K562 (cell line): Measurements from ENCODE around the gene RTP3. TPM values are rescaled to one million over a fixed set of nuclear protein-coding genes. Genes with fewer than 3 reads are reported as not detected.

Experiments
- ADNP ChIP-seq: fragments of 200-800 bp; sonication (Bioruptor generic); IDR thresholded peaks from 2 replicates; pipeline ENCODE4 v1.6.1; 2016; ENCODE audit warnings: missing genetic modification characterization, missing compliant biosample characterization
- DNMT1 ChIP-seq: fragments of 450-650 bp; IDR thresholded peaks from 2 replicates; pipeline ENCODE4 v1.6.1; 2016; ENCODE audit warnings: antibody characterized with exemption, mild to moderate bottlenecking
- ESRRB ChIP-seq: fragments of 250-450 bp; sonication (Bioruptor Pico); IDR thresholded peaks from 2 replicates; pipeline ENCODE4 v1.5.0; 2020; ENCODE audit warnings: mild to moderate bottlenecking, moderate library complexity, borderline replicate concordance
- KAT8 ChIP-seq: fragments of 450-650 bp; IDR thresholded peaks from 2 replicates; pipeline ENCODE4 v1.6.1; 2016; ENCODE audit warnings: low read depth, mild to moderate bottlenecking
- NCOA4 ChIP-seq: fragments of 450-650 bp; IDR thresholded peaks from 2 replicates; pipeline ENCODE4 v1.6.1; 2018; ENCODE audit warnings: mild to moderate bottlenecking; ENCODE audit not compliant: partially characterized antibody
- POU5F1 ChIP-seq: fragments of 150-350 bp; IDR thresholded peaks from 2 replicates; pipeline ENCODE4 v1.6.1; 2014; ENCODE audit warnings: borderline replicate concordance, low read length, low read depth, mild to moderate bottlenecking; ENCODE audit not compliant: partially characterized antibody
- SMC3 ChIP-seq: conservative IDR thresholded peaks from 2 replicates; pipeline ENCODE4 v1.6.1; 2011; ENCODE audit warnings: low read depth, low read length, improper control_type of control experiment; ENCODE audit not compliant: insufficient read depth
- ZFP30 ChIP-seq: fragments of 250-450 bp; sonication (Bioruptor Pico); IDR thresholded peaks from 2 replicates; pipeline ENCODE4 v1.8.0; 2022; ENCODE audit warnings: moderate library complexity, mild to moderate bottlenecking, inconsistent platforms, borderline replicate concordance
- ZKSCAN1 ChIP-seq: fragments of 150-350 bp; IDR thresholded peaks from 2 replicates; pipeline ENCODE4 v1.6.1; 2016; ENCODE audit warnings: low read depth, low read length
- ZNF408 ChIP-seq: fragments of 250-450 bp; sonication (Bioruptor Pico); IDR thresholded peaks from 2 replicates; pipeline ENCODE4 v1.4.0; 2020; ENCODE audit warnings: low read depth, mild to moderate bottlenecking, moderate library complexity
- ZNF41 ChIP-seq: fragments of 250-450 bp; sonication (Bioruptor Pico); conservative IDR thresholded peaks from 2 replicates; pipeline ENCODE4 v1.4.0; 2020; ENCODE audit warnings: mild to moderate bottlenecking
- polyA plus RNA-seq, 8 experiments: library from polyadenylated mRNA; depleted of rRNA in 4 of 8; stranded (reverse) in 5 of 8; unstranded in 3 of 8; fragments of >200 nt; fragmentation: Nextera tagmentation in 2 of 8; fragmentation: Illumina TruSeq in 1 of 8; extraction: Ambion mirVana in 2 of 8; extraction: Trizol in 1 of 8; gene quantifications; 2 replicates each; pipeline versions ENCODE4 v1.2.1 to v1.2.3, GENCODE V29; 2011 to 2014; ENCODE audit warnings: inconsistent platforms in 1 of 8, missing spikeins in 1 of 8
- total RNA-seq, 7 experiments: library from RNA; depleted of rRNA in 6 of 7; stranded (reverse); fragments of >200 nt in 6 of 7; fragmentation: Illumina TruSeq in 2 of 7; extraction: Trizol in 2 of 7; gene quantifications; 2 replicates each; pipeline versions ENCODE4 v1.2.1 to v1.2.3, GENCODE V29; 2011 to 2021; ENCODE audit warnings: low replicate concordance in 1 of 7
- TF ChIP-seq, protein P1 (sequence below): fragments of 150-350 bp; conservative IDR thresholded peaks from 2 replicates; pipeline ENCODE4 v1.6.1; 2014; ENCODE audit warnings: low read length
- TF ChIP-seq, protein P2 (sequence below), 2 experiments: IDR thresholded peaks; 2 replicates each; pipeline ENCODE4 v1.6.1; 2011; ENCODE audit warnings: borderline replicate concordance in 1 of 2, control low read depth in 1 of 2, low read depth in 1 of 2, low read length in 1 of 2, mild to moderate bottlenecking in 1 of 2, mixed read lengths in 1 of 2, moderate library complexity in 1 of 2; ENCODE audit not compliant: insufficient read depth in 1 of 2, insufficient read length in 1 of 2, poor library complexity in 1 of 2, severe bottlenecking in 1 of 2; ENCODE audit errors: extremely low read depth in 1 of 2
- TF ChIP-seq, protein P3 (sequence below): IDR thresholded peaks from 3 replicates; pipeline ENCODE4 v1.6.1; 2011; ENCODE audit warnings: borderline replicate concordance, mild to moderate bottlenecking, moderate library complexity; ENCODE audit not compliant: insufficient read length; ENCODE audit errors: extremely low read depth
- TF ChIP-seq, protein P4 (sequence below): sonication (generic); formaldehyde crosslinking; IDR thresholded peaks from 2 replicates; pipeline ENCODE4 v1.8.1; 2022; ENCODE audit warnings: missing genetic modification reagents
- TF ChIP-seq, protein P5 (sequence below): fragments of 450-650 bp; IDR thresholded peaks from 2 replicates; pipeline ENCODE4 v1.6.1; 2018; ENCODE audit warnings: mild to moderate bottlenecking, low read depth; ENCODE audit not compliant: partially characterized antibody

The RTP3 gene
- total and polyA plus RNA-seq, 9 of the 15 experiments (the other 6 are each of a cell fraction or from before 2014, with no cell fraction given), result not detected

DNA sequence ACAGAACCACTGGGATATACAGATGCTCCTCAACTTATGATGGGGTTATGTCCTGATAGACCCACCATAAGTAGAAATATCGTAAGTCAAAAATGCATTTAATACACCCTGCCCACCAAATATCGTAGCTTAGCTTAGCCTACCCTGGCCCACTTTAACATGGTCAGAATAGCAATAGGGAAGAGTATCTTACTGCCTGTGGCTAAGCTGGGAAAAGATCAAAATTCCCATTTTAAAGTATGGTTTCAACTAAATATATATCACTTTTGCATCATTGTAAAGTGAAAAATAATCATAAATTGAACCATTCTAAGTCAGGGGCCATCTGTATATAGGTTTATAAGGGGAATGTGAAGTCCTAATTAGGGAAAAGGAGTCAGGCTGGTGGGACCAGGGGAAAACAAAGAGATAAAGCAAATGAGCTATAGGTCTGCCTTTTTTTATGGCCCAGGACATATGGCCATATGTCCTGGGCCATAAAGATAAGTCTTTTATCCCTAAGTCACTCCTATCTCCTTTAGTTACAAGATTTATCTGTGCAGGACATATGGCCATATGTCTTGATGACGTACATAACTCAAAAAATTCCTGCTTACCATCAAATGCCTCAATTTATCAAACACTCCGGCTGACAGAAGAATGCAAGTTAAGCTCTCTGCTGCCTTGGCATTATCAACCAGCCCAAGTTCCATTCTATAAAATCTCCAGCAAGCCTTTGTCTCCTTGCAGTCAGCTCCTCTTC, 11.2 kb downstream of the RTP3 start (continued):
- TF ChIP-seq ZNF408 (CRISPR knock-in tag) (no peak), POU5F1 (no peak), ZFP30 (no peak), ADNP (peak; percentile 90), ZKSCAN1 (no peak), ESRRB (CRISPR knock-in tag) (no peak), SMC3 (no peak), ZNF41 (CRISPR knock-in tag) (peak; percentile 69; the same call in 1 of the 2 replicates), NCOA4 (peak; percentile 96), DNMT1 (no peak), KAT8 (no peak)
- TF ChIP-seq, protein P1, sequence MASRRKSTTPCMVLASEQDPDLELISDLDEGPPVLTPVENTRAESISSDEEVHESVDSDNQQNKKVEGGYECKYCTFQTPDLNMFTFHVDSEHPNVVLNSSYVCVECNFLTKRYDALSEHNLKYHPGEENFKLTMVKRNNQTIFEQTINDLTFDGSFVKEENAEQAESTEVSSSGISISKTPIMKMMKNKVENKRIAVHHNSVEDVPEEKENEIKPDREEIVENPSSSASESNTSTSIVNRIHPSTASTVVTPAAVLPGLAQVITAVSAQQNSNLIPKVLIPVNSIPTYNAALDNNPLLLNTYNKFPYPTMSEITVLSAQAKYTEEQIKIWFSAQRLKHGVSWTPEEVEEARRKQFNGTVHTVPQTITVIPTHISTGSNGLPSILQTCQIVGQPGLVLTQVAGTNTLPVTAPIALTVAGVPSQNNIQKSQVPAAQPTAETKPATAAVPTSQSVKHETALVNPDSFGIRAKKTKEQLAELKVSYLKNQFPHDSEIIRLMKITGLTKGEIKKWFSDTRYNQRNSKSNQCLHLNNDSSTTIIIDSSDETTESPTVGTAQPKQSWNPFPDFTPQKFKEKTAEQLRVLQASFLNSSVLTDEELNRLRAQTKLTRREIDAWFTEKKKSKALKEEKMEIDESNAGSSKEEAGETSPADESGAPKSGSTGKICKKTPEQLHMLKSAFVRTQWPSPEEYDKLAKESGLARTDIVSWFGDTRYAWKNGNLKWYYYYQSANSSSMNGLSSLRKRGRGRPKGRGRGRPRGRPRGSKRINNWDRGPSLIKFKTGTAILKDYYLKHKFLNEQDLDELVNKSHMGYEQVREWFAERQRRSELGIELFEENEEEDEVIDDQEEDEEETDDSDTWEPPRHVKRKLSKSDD, result no peak
- TF ChIP-seq, protein P2, sequence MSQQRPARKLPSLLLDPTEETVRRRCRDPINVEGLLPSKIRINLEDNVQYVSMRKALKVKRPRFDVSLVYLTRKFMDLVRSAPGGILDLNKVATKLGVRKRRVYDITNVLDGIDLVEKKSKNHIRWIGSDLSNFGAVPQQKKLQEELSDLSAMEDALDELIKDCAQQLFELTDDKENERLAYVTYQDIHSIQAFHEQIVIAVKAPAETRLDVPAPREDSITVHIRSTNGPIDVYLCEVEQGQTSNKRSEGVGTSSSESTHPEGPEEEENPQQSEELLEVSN (IDR thresholded peaks at IDR 0.05; ENCODE audit: borderline replicate concordance in 1 of 2, extremely low read depth in 1 of 2, insufficient read depth in 1 of 2, insufficient read length in 1 of 2, low read depth in 1 of 2, low read length in 1 of 2, poor library complexity in 1 of 2, severe bottlenecking in 1 of 2), result no peak
- TF ChIP-seq, protein P3, sequence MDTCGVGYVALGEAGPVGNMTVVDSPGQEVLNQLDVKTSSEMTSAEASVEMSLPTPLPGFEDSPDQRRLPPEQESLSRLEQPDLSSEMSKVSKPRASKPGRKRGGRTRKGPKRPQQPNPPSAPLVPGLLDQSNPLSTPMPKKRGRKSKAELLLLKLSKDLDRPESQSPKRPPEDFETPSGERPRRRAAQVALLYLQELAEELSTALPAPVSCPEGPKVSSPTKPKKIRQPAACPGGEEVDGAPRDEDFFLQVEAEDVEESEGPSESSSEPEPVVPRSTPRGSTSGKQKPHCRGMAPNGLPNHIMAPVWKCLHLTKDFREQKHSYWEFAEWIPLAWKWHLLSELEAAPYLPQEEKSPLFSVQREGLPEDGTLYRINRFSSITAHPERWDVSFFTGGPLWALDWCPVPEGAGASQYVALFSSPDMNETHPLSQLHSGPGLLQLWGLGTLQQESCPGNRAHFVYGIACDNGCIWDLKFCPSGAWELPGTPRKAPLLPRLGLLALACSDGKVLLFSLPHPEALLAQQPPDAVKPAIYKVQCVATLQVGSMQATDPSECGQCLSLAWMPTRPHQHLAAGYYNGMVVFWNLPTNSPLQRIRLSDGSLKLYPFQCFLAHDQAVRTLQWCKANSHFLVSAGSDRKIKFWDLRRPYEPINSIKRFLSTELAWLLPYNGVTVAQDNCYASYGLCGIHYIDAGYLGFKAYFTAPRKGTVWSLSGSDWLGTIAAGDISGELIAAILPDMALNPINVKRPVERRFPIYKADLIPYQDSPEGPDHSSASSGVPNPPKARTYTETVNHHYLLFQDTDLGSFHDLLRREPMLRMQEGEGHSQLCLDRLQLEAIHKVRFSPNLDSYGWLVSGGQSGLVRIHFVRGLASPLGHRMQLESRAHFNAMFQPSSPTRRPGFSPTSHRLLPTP, result no peak
- TF ChIP-seq, protein P4, sequence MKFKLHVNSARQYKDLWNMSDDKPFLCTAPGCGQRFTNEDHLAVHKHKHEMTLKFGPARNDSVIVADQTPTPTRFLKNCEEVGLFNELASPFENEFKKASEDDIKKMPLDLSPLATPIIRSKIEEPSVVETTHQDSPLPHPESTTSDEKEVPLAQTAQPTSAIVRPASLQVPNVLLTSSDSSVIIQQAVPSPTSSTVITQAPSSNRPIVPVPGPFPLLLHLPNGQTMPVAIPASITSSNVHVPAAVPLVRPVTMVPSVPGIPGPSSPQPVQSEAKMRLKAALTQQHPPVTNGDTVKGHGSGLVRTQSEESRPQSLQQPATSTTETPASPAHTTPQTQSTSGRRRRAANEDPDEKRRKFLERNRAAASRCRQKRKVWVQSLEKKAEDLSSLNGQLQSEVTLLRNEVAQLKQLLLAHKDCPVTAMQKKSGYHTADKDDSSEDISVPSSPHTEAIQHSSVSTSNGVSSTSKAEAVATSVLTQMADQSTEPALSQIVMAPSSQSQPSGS (CRISPR knock-in tag), result no peak
- TF ChIP-seq, protein P5, sequence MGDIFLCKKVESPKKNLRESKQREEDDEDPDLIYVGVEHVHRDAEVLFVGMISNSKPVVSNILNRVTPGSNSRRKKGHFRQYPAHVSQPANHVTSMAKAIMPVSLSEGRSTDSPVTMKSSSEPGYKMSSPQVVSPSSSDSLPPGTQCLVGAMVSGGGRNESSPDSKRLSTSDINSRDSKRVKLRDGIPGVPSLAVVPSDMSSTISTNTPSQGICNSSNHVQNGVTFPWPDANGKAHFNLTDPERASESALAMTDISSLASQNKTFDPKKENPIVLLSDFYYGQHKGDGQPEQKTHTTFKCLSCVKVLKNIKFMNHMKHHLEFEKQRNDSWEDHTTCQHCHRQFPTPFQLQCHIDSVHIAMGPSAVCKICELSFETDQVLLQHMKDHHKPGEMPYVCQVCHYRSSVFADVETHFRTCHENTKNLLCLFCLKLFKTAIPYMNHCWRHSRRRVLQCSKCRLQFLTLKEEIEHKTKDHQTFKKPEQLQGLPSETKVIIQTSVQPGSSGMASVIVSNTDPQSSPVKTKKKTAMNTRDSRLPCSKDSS, result no peak
